GM19468 (cell line): Measurements from ENCODE around the gene LPO.

Experiments used
- ATAC-seq: cut with Tn5 transposase; IDR thresholded peaks from one replicate; pipeline ENCODE4 v1.9.1; 2021; ENCODE audit warnings: mild to moderate bottlenecking, moderate library complexity, moderate number of reproducible peaks; ENCODE audit not compliant: unreplicated experiment; ENCODE audit errors: extremely low read depth

LPO gene

GRCh38 chr17:58314706-58315015 is 76.3 kb downstream of the LPO start:
- ATAC-seq = no peak

GRCh38 chr17:58315281-58315711 is 76.9 kb downstream of the LPO start:
- ATAC-seq = no peak

DNA sequence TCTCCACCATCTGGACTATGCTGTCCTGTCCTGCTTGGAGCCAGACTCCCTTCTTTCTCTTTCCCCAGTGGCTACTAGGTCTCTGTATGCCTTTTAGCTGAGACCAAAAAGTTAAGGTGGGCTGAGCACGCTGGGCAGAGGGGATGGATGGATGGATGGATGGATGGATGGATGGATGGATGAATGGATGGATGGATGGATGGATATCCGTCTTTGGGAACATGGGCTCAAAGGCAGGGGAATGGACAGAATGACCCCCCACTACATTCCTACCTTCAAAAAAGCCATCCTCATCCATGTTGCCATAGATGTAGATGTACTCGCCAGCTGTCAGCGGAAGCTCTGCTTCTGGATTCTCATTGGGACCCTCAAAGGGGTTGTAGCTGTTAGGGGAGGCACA is 77.4 kb downstream of the LPO start:
- ATAC-seq = no peak

- no peak for ATAC-seq
These were observed 78.0 kb downstream of the LPO start for GRCh38 chr17:58316260-58316960.

GRCh38 chr17:58317421-58318064 is 79.2 kb downstream of the LPO start:
- ATAC-seq = no peak

DNA sequence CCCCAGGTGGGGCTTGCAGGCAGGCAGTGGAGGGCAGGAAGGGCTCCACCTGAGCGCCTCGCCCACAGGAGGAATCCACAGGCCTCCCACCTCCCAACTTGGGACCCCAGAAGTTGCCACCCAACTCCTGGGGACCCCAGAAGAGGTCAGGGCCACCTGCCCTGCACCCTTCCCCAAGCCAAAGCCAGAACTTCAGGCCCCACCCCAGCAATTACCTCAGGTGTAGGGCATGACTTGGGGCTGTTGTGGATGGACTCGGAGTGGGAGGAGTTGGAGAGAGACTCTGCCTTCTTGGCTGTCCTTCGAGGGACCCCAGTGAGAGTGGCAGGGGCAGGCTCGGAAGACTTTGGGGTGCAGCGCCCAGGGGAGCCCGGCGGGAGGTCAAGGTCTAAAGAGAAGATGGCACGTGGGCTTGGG is 79.7 kb downstream of the LPO start:
- ATAC-seq = no peak
